ENCODE measurements around the gene RPL36AL. TPM values are rescaled to one million over a fixed set of nuclear protein-coding genes. Genes with fewer than 3 reads are reported as not detected.
A peak's percentile ranks its signal among the peaks of the same experiment; 100 is the strongest.
"Not testable (repeated sequence)": the region's sequence is repeated elsewhere in the genome, so short reads cannot be mapped to it uniquely, and the experiment has no call there.

The RPL36AL gene
- total RNA-seq: 21.3 TPM

GRCh38 chr14:49620182-49621113, at the start of gene RPL36AL, which contains the start of gene MGAT2:
TSS of gene RPL36AL (minus strand) at chr14:49620626. CDS start at chr14:49619104, 1,522 bp downstream.
TSS of gene MGAT2 (plus strand) at chr14:49620799. CDS start at chr14:49621269, 470 bp downstream.
- Histone ChIP-seq H3K27me3 (no peaks in the 10 kb centered on the region), H3K36me3 (peaks cover 0 to 23% of the 10 kb centered on the region in 2 donors), H3K4me1 (peaks cover 6 to 29% of the 10 kb centered on the region in 2 donors), H3K4me3 (peak within 1 kb of the TSS; percentile 63 to 98), H3K27ac (peak within 1 kb of the TSS; percentile 97 to 98), H3K9me3 (no peaks in the 10 kb centered on the region)
- peak; percentile 20 to 32 (median 30) for TF ChIP-seq CTCF (IDR thresholded peaks at IDR 0.05)
- intact Hi-C loops (cut with DNase I): loop anchor here (1.0 to 5.0 kb wide), 5 partner anchors 14 to 497 kb away; partner anchors contain the start of genes LRR1, RPS29 and VCPKMT
- DNase-seq (ENCODE audit: low spot score in 2 of 2): peak; percentile 95 to 98

DNA sequence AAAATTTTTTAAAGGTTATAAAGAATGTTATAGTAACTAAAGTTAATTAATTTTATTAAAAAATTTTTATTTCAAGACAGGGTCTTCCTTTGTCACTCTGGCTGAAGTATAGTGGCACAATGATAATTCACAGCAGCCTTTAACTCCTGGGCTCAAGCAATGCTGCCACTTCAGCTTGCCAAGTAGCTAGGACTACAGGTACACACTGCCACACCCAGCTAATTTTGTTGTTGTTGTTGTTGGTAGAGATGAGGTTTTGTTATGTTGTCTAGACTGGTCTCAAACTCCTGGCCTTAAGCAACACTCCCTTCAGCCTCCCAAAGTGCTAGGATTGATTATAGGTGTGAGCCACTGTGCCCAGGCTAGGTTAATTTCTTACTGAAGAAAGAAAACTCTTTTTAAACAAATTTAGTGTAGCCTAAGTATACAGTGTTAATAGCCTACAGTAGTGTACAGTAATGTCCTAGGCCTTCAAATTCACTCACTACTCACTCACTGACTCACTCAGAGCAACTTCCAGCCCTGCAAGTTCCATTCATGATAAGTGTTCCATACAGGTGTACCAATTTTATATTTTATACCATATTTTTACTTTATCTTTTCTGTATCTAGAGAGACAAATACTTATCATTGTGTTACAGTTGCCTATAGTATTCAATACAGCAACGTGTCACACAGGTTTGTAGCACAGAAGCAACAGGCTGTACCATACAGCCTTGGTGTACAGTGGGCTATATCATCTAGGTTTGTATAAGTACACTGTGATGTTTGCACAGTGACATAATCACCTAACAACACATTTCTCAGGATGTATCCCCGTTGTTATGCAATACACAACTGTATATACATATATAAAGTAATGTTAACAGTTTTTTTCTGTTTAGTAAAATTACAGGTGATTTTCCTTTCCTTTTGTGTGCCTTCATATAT, 39.4 kb upstream of the RPL36AL start:
- H3K4me3 ChIP-seq: no peak overlapping the region
- H3K36me3 ChIP-seq: no peaks in the 10 kb centered on the region
- no peaks in the 10 kb centered on the region for H3K4me1 ChIP-seq
- intact Hi-C loops (cut with DNase I): no loop called here
- H3K27me3 ChIP-seq: no peaks in the 10 kb centered on the region
- no peaks in the 10 kb centered on the region for H3K9me3 ChIP-seq
- no peak for DNase-seq (ENCODE audit: low spot score in 2 of 2)
- H3K27ac ChIP-seq: no peak overlapping the region
- no peak for TF ChIP-seq CTCF (IDR thresholded peaks at IDR 0.05)

- H3K36me3 ChIP-seq; H3K27ac ChIP-seq; intact Hi-C loops (cut with DNase I); DNase-seq (ENCODE audit: low spot score in 2 of 2); H3K4me1 ChIP-seq; H3K27me3 ChIP-seq; H3K4me3 ChIP-seq; H3K9me3 ChIP-seq: not testable (repeated sequence)
These were observed 37.1 kb upstream of the RPL36AL start for GRCh38 chr14:49657500-49657899.

- no peaks in the 10 kb centered on the region for H3K9me3 ChIP-seq
- H3K4me1 ChIP-seq: no peaks in the 10 kb centered on the region
- H3K4me3 ChIP-seq: no peak overlapping the region
- intact Hi-C loops (cut with DNase I): no loop called here
- no peaks in the 10 kb centered on the region for H3K27me3 ChIP-seq
- TF ChIP-seq CTCF (IDR thresholded peaks at IDR 0.05): no peak
- H3K36me3 ChIP-seq: no peaks in the 10 kb centered on the region
- no peak overlapping the region for H3K27ac ChIP-seq
- DNase-seq (ENCODE audit: low spot score in 2 of 2): no peak
These were observed 34.1 kb upstream of the RPL36AL start for GRCh38 chr14:49654511-49654910.

- Histone ChIP-seq H3K27me3 (no peaks in the 10 kb centered on the region), H3K27ac (no peak overlapping the region), H3K4me3 (no peak overlapping the region), H3K4me1 (no peaks in the 10 kb centered on the region), H3K36me3 (no peaks in the 10 kb centered on the region), H3K9me3 (no peaks in the 10 kb centered on the region)
- intact Hi-C loops (cut with DNase I): no loop called here
- DNase-seq (ENCODE audit: low spot score in 2 of 2): no peak
- TF ChIP-seq CTCF (IDR thresholded peaks at IDR 0.05): no peak
These were observed 33.1 kb upstream of the RPL36AL start for GRCh38 chr14:49653508-49653907.
